K562 (cell line): ENCODE measurements around the gene CD99L2. TPM values are rescaled to one million over a fixed set of nuclear protein-coding genes. Genes with fewer than 3 reads are reported as not detected.

ENCODE experiments used
- TSC22D4 ChIP-seq: fragments of 450-650 bp; IDR thresholded peaks from 2 replicates; pipeline ENCODE4 v1.6.1; 2016; ENCODE audit warnings: missing genetic modification characterization, missing biosample characterization, control low read depth
- ZNF407 ChIP-seq: fragments of 450-650 bp; IDR thresholded peaks from 2 replicates; pipeline ENCODE4 v1.6.1; 2016; ENCODE audit warnings: low read depth
- polyA plus RNA-seq, 8 experiments: library from polyadenylated mRNA; depleted of rRNA in 4 of 8; stranded (reverse) in 5 of 8; unstranded in 3 of 8; fragments of >200 nt; fragmentation: Nextera tagmentation in 2 of 8; fragmentation: Illumina TruSeq in 1 of 8; extraction: Ambion mirVana in 2 of 8; extraction: Trizol in 1 of 8; gene quantifications; 2 replicates each; pipeline versions ENCODE4 v1.2.1 to v1.2.3, GENCODE V29; 2011 to 2014; ENCODE audit warnings: inconsistent platforms in 1 of 8, missing spikeins in 1 of 8
- total RNA-seq, 7 experiments: library from RNA; depleted of rRNA in 6 of 7; stranded (reverse); fragments of >200 nt in 6 of 7; fragmentation: Illumina TruSeq in 2 of 7; extraction: Trizol in 2 of 7; gene quantifications; 2 replicates each; pipeline versions ENCODE4 v1.2.1 to v1.2.3, GENCODE V29; 2011 to 2021; ENCODE audit warnings: low replicate concordance in 1 of 7

The CD99L2 gene
- total and polyA plus RNA-seq, 9 of the 15 experiments (the other 6 are each of a cell fraction or from before 2014, with no cell fraction given), result 0.76 to 19.0 (median 11.9) TPM

DNA sequence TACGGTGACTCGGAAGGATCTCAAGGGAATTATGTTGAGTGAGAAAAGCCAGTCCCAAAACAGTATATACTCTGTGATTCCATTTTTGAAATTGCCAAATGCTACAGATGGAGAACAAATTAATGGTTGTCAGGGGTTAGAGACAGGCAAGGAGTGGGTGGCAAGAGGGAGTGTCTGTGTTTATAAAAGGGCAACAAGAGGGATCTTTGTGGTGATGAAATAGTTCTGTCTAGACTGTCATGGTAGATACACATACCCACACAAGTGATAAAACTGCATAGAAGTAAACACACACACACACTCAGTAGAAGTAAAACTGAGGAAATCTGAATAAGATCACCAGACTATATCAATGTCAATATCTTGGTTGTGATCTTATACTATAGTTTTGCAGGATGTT, 92.7 kb downstream of the CD99L2 start (continued):
- TF ChIP-seq ZNF407 (no peak), TSC22D4 (tag) (no peak)
